GM19351 (cell line): Measurements from ENCODE around the gene RBM19.

Experiments used
- ATAC-seq: cut with Tn5 transposase; IDR thresholded peaks from one replicate; pipeline ENCODE4 v1.9.1; 2021; ENCODE audit warnings: mild to moderate bottlenecking, moderate library complexity; ENCODE audit not compliant: unreplicated experiment

The RBM19 gene

GRCh38 chr12:113841786-113842185, 124.3 kb downstream of the RBM19 start:
- ATAC-seq: no peak

- no peak for ATAC-seq
These were observed 125.6 kb downstream of the RBM19 start for GRCh38 chr12:113840401-113841042.

GRCh38 chr12:113838896-113839295, 127.2 kb downstream of the RBM19 start:
- no peak for ATAC-seq

- ATAC-seq: no peak
These were observed 128.4 kb downstream of the RBM19 start for GRCh38 chr12:113837528-113838296.

- ATAC-seq: no peak
These were observed 129.0 kb downstream of the RBM19 start for GRCh38 chr12:113837084-113837483.

- ATAC-seq: no peak
These were observed 130.2 kb downstream of the RBM19 start for GRCh38 chr12:113835896-113836295.

GRCh38 chr12:113835433-113835832, 130.7 kb downstream of the RBM19 start:
- no peak for ATAC-seq

GRCh38 chr12:113833422-113833821, 132.7 kb downstream of the RBM19 start:
- ATAC-seq: no peak

GRCh38 chr12:113831476-113831875, 134.6 kb downstream of the RBM19 start:
- ATAC-seq: no peak

GRCh38 chr12:113831016-113831415, 135.1 kb downstream of the RBM19 start:
- ATAC-seq: no peak

GRCh38 chr12:113829212-113829611, 136.9 kb downstream of the RBM19 start:
- ATAC-seq: no peak

- ATAC-seq: no peak
These were observed 138.5 kb downstream of the RBM19 start for GRCh38 chr12:113827539-113828114.

GRCh38 chr12:113826805-113827538, 139.2 kb downstream of the RBM19 start:
- ATAC-seq: no peak

- no peak for ATAC-seq
These were observed 140.4 kb downstream of the RBM19 start for GRCh38 chr12:113825705-113826104.

- ATAC-seq: no peak
These were observed 142.3 kb downstream of the RBM19 start for GRCh38 chr12:113823816-113824215.

- ATAC-seq: no peak
These were observed 143.1 kb downstream of the RBM19 start for GRCh38 chr12:113823016-113823415.

GRCh38 chr12:113820842-113821241, 145.3 kb downstream of the RBM19 start:
- no peak for ATAC-seq

- ATAC-seq: no peak
These were observed 145.8 kb downstream of the RBM19 start for GRCh38 chr12:113820309-113820708.

- ATAC-seq: no peak
These were observed 146.6 kb downstream of the RBM19 start for GRCh38 chr12:113819495-113819894.

- no peak for ATAC-seq
These were observed 147.3 kb downstream of the RBM19 start for GRCh38 chr12:113818833-113819232.

GRCh38 chr12:113818283-113818682, 147.8 kb downstream of the RBM19 start:
- ATAC-seq: no peak
